HK-2 (cell line): ENCODE results near the gene CHRNA10.

Experiments
- DNase-seq: peaks from one replicate; pipeline ENCODE4 v3.0.0-alpha.2; 2018; ENCODE audit not compliant: unreplicated experiment

CHRNA10 gene

GRCh38 chr11:3635641-3636375 lies 35.4 kb downstream of the CHRNA10 start:
- DNase-seq: no peak

GRCh38 chr11:3632070-3632660 lies 39.0 kb downstream of the CHRNA10 start:
- DNase-seq: no peak

GRCh38 chr11:3631331-3631730 lies 39.9 kb downstream of the CHRNA10 start:
- no peak for DNase-seq

GRCh38 chr11:3627291-3627690 lies 43.9 kb downstream of the CHRNA10 start:
- DNase-seq: peak; percentile 82

GRCh38 chr11:3626250-3626960 lies 44.8 kb downstream of the CHRNA10 start:
- no peak for DNase-seq

- DNase-seq: no peak
Measured at GRCh38 chr11:3623767-3624458, 47.3 kb downstream of the CHRNA10 start.

GRCh38 chr11:3623121-3623520 lies 48.1 kb downstream of the CHRNA10 start:
- no peak for DNase-seq

- DNase-seq: no peak
Measured at GRCh38 chr11:3622521-3622920, 48.7 kb downstream of the CHRNA10 start.

- no peak for DNase-seq
Measured at GRCh38 chr11:3617990-3618389, 53.2 kb downstream of the CHRNA10 start.

- no peak for DNase-seq
Measured at GRCh38 chr11:3616721-3617460, 54.3 kb downstream of the CHRNA10 start.

GRCh38 chr11:3615998-3616397 lies 55.2 kb downstream of the CHRNA10 start:
- no peak for DNase-seq
